GM23338 (cell line): Measurements from ENCODE around the gene ZBTB20. TPM values are rescaled to one million over a fixed set of nuclear protein-coding genes. Genes with fewer than 3 reads are reported as not detected.

ENCODE experiments used
- ATAC-seq: fragments of 200-7000 bp; cut with Tn5 transposase; 3 replicates; pipeline ENCODE4 v1.9.1; 2020
- DNase-seq: peaks from one replicate; pipeline ENCODE4 v3.0.0-alpha.2; 2015; ENCODE audit warnings: low spot score
- H2AFZ ChIP-seq: fragments of 200-600 bp; sonication (generic); 2 replicates; pipeline ENCODE4 v1.8.0; 2016; ENCODE audit warnings: antibody characterized with exemption, mild to moderate bottlenecking, moderate library complexity
- H3F3A ChIP-seq: fragments of 200-600 bp; sonication (generic); replicated peaks from 2 replicates; pipeline ENCODE4 v1.8.0; 2017; ENCODE audit warnings: antibody characterized with exemption, mixed run types, low read depth
- H3K27ac ChIP-seq: fragments of 200-600 bp; sonication (generic); 2 replicates; pipeline ENCODE4 v1.6.1; 2016; ENCODE audit warnings: low read depth
- H3K27me3 ChIP-seq: fragments of 200-600 bp; sonication (generic); 2 replicates; pipeline ENCODE4 v1.8.0; 2016; ENCODE audit warnings: mild to moderate bottlenecking, mixed run types, moderate library complexity; ENCODE audit not compliant: insufficient read depth
- H3K36me3 ChIP-seq: fragments of 200-600 bp; sonication (generic); 2 replicates; pipeline ENCODE4 v1.8.0; 2016; ENCODE audit warnings: mild to moderate bottlenecking; ENCODE audit not compliant: insufficient read depth
- H3K4me1 ChIP-seq: fragments of 200-600 bp; sonication (generic); 2 replicates; pipeline ENCODE4 v1.8.0; 2016; ENCODE audit warnings: mild to moderate bottlenecking, moderate library complexity; ENCODE audit not compliant: insufficient read depth
- H3K4me2 ChIP-seq: fragments of 200-600 bp; sonication (generic); 2 replicates; pipeline ENCODE4 v1.7.1; 2017; ENCODE audit warnings: mixed run types
- H3K4me3 ChIP-seq: fragments of 200-600 bp; sonication (generic); 2 replicates; pipeline ENCODE4 v1.6.1; 2016; ENCODE audit warnings: mixed run types
- H3K79me2 ChIP-seq: fragments of 200-600 bp; sonication (generic); replicated peaks from 2 replicates; pipeline ENCODE4 v1.8.0; 2017; ENCODE audit warnings: mild to moderate bottlenecking; ENCODE audit not compliant: insufficient read depth
- H3K9me2 ChIP-seq: fragments of 200-600 bp; sonication (generic); 2 replicates; pipeline ENCODE4 v1.8.0; 2017; ENCODE audit not compliant: insufficient read depth
- H4K20me1 ChIP-seq: fragments of 200-600 bp; sonication (generic); replicated peaks from 2 replicates; pipeline ENCODE4 v1.8.0; 2017; ENCODE audit warnings: mild to moderate bottlenecking; ENCODE audit not compliant: insufficient read depth
- H3K27ac Mint-ChIP-seq: 2 replicates; pipeline ENCODE4 v1.8.0; 2020; ENCODE audit warnings: inconsistent platforms, mild to moderate bottlenecking, moderate library complexity, mixed read lengths
- H3K27me3 Mint-ChIP-seq: 3 replicates; pipeline ENCODE4 v1.8.0; 2022; ENCODE audit warnings: low read depth, mild to moderate bottlenecking, moderate library complexity, mixed read lengths, inconsistent platforms; ENCODE audit not compliant: insufficient read depth, poor library complexity
- H3K36me3 Mint-ChIP-seq: 3 replicates; pipeline ENCODE4 v1.8.0; 2021; ENCODE audit warnings: low read depth, mild to moderate bottlenecking, inconsistent platforms, moderate library complexity, mixed read lengths
- H3K4me1 Mint-ChIP-seq: 3 replicates; pipeline ENCODE4 v1.8.0; 2020; ENCODE audit warnings: mild to moderate bottlenecking, inconsistent platforms, mixed read lengths
- H3K4me3 Mint-ChIP-seq: 3 replicates; pipeline ENCODE4 v1.8.0; 2021; ENCODE audit warnings: moderate library complexity, mild to moderate bottlenecking, inconsistent platforms, mixed read lengths
- H3K9me3 Mint-ChIP-seq: 3 replicates; pipeline ENCODE4 v1.8.0; 2020; ENCODE audit warnings: moderate library complexity, mild to moderate bottlenecking, inconsistent platforms, mixed read lengths
- CREB1 ChIP-seq: fragments of 250-450 bp; sonication (Bioruptor Pico); IDR thresholded peaks from 2 replicates; pipeline ENCODE4 v1.5.0; 2020; ENCODE audit warnings: low read depth, mild to moderate bottlenecking, moderate library complexity
- EZH2 ChIP-seq: fragments of 200-600 bp; sonication (generic); IDR thresholded peaks from one replicate; pipeline ENCODE4 v1.8.0; 2017; ENCODE audit warnings: antibody characterized with exemption, mild to moderate bottlenecking, low read depth; ENCODE audit not compliant: unreplicated experiment
- EZH2phosphoT487 ChIP-seq: fragments of 200-600 bp; sonication (generic); IDR thresholded peaks from one replicate; pipeline ENCODE4 v1.8.1; 2018; ENCODE audit warnings: antibody characterized with exemption; ENCODE audit not compliant: unreplicated experiment
- JUNB ChIP-seq: IDR thresholded peaks from one replicate; pipeline ENCODE4 v1.6.1; 2016; ENCODE audit warnings: antibody characterized with exemption; ENCODE audit not compliant: unreplicated experiment
- NANOG ChIP-seq: IDR thresholded peaks from 2 replicates; pipeline ENCODE4 v1.6.1; 2016; ENCODE audit warnings: antibody characterized with exemption, borderline replicate concordance
- POLR2AphosphoS5 ChIP-seq: IDR thresholded peaks from 2 replicates; pipeline ENCODE4 v1.6.1; 2016; ENCODE audit warnings: antibody characterized with exemption, low read depth
- STAT1 ChIP-seq: IDR thresholded peaks from one replicate; pipeline ENCODE4 v1.6.1; 2016; ENCODE audit warnings: antibody characterized with exemption; ENCODE audit not compliant: unreplicated experiment
- ZNF114 ChIP-seq: fragments of 250-450 bp; sonication (Bioruptor Pico); IDR thresholded peaks from 2 replicates; pipeline ENCODE4 v1.5.0; 2020; ENCODE audit warnings: mild to moderate bottlenecking, moderate library complexity
- ZNF331 ChIP-seq: fragments of 250-450 bp; sonication (Bioruptor Pico); IDR thresholded peaks from 2 replicates; pipeline ENCODE4 v1.5.0; 2020; ENCODE audit warnings: low read depth, mild to moderate bottlenecking, moderate library complexity
- polyA plus RNA-seq: library from polyadenylated mRNA; unstranded; fragments of >200 nt; fragmentation: Nextera tagmentation; extraction: Ambion mirVana; gene quantifications from 2 replicates; pipeline ENCODE4 v1.2.1, GENCODE V29; 2016
- total RNA-seq: library from RNA; depleted of rRNA; stranded (reverse); fragments of >200 nt; shearing (Covaris generic); gene quantifications from 2 replicates; pipeline ENCODE4 v1.2.3, GENCODE V29; 2014
- TF ChIP-seq, protein P1 (sequence below), 2 experiments: fragments of 200-600 bp in 1 of 2; sonication (generic) in 1 of 2; conservative IDR thresholded peaks; 2 replicates each; pipeline versions ENCODE4 v1.5.1 to v1.6.1; 2016 to 2017; ENCODE audit warnings: antibody characterized with exemption in 2 of 2, low read depth in 2 of 2, mild to moderate bottlenecking in 2 of 2, moderate library complexity in 1 of 2
- TF ChIP-seq, protein P2 (sequence below): fragments of 250-450 bp; sonication (Bioruptor Pico); IDR thresholded peaks from 2 replicates; pipeline ENCODE4 v1.5.0; 2020; ENCODE audit warnings: mild to moderate bottlenecking, moderate library complexity
- TF ChIP-seq, protein P3 (sequence below): IDR thresholded peaks from one replicate; pipeline ENCODE4 v1.6.1; 2018; ENCODE audit warnings: antibody characterized with exemption; ENCODE audit not compliant: unreplicated experiment
- TF ChIP-seq, protein P4 (sequence below): IDR thresholded peaks from 2 replicates; pipeline ENCODE4 v1.6.1; 2016; ENCODE audit warnings: antibody characterized with exemption

The ZBTB20 gene
- total and polyA plus RNA-seq, 2 experiments from 2014 or later: 2.0 to 3.3 TPM

DNA sequence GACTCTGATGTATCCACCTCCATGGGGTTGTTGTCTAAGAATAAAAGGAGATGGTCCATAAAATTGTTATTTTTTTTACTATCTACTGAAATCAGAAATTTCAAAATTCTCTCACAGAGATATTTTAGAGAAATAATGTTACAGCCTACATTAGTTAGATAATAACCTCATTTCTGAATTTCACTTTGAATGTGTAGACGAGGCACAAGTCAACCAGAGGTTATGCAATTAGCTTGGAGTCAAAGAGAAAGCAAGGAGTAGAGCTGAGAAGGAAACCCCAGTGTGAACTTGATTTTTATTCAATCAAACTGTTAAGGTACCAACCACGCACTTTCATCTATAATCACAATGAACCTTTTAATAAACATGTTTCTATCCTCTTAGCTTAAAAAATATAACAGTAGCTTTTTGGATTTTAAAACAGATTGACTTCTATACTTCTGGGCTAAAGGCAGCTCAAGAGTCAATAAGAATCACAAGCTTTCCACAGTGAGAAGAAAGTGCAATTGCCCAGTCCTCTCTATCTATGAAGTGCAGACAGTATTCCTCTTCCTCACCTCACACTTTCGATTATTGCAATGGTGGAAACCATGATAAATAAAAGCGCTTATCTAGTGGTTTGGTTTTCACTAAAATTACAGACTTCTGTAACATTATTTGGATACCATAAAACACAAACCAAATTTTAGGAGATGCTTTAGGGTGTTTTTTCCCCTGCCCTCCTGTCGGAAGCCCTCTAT is 403.2 kb downstream of the ZBTB20 start:
- Histone ChIP-seq H3F3A (no peaks in the 10 kb centered on the region), H3K9me2 (no peaks in the 10 kb centered on the region), H3K4me3 (no peak overlapping the region), H3K36me3 (no peaks in the 10 kb centered on the region), H3K27ac (no peak overlapping the region), H3K4me2 (no peak overlapping the region), H2AFZ (no peak overlapping the region), H3K79me2 (no peaks in the 10 kb centered on the region), H4K20me1 (no peaks in the 10 kb centered on the region), H3K27me3 (no peaks in the 10 kb centered on the region), H3K4me1 (no peaks in the 10 kb centered on the region)
- DNase-seq (no peak), ATAC-seq (no peak)
- Mint-ChIP-seq H3K36me3 (no peaks in the 10 kb centered on the region), H3K4me3 (no peak overlapping the region), H3K27me3 (no peaks in the 10 kb centered on the region), H3K9me3 (no peaks in the 10 kb centered on the region), H3K27ac (no peak overlapping the region), H3K4me1 (peaks cover 3% of the 10 kb centered on the region; the same call in 1 of the 3 replicates)
- TF ChIP-seq, protein P1, sequence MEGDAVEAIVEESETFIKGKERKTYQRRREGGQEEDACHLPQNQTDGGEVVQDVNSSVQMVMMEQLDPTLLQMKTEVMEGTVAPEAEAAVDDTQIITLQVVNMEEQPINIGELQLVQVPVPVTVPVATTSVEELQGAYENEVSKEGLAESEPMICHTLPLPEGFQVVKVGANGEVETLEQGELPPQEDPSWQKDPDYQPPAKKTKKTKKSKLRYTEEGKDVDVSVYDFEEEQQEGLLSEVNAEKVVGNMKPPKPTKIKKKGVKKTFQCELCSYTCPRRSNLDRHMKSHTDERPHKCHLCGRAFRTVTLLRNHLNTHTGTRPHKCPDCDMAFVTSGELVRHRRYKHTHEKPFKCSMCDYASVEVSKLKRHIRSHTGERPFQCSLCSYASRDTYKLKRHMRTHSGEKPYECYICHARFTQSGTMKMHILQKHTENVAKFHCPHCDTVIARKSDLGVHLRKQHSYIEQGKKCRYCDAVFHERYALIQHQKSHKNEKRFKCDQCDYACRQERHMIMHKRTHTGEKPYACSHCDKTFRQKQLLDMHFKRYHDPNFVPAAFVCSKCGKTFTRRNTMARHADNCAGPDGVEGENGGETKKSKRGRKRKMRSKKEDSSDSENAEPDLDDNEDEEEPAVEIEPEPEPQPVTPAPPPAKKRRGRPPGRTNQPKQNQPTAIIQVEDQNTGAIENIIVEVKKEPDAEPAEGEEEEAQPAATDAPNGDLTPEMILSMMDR (conservative IDR thresholded peaks at IDR 0.05; ENCODE audit: low read depth in 2 of 2): no peak
- TF ChIP-seq ZNF114 (CRISPR knock-in tag): no peak
- TF ChIP-seq JUNB: no peak
- no peak for TF ChIP-seq ZNF331 (CRISPR knock-in tag)
- no peak for TF ChIP-seq CREB1 (CRISPR knock-in tag)
- no peak for TF ChIP-seq NANOG
- TF ChIP-seq EZH2phosphoT487: no peak
- no peak for TF ChIP-seq EZH2
- no peak for TF ChIP-seq POLR2AphosphoS5
- TF ChIP-seq STAT1: no peak
- TF ChIP-seq, protein P2, sequence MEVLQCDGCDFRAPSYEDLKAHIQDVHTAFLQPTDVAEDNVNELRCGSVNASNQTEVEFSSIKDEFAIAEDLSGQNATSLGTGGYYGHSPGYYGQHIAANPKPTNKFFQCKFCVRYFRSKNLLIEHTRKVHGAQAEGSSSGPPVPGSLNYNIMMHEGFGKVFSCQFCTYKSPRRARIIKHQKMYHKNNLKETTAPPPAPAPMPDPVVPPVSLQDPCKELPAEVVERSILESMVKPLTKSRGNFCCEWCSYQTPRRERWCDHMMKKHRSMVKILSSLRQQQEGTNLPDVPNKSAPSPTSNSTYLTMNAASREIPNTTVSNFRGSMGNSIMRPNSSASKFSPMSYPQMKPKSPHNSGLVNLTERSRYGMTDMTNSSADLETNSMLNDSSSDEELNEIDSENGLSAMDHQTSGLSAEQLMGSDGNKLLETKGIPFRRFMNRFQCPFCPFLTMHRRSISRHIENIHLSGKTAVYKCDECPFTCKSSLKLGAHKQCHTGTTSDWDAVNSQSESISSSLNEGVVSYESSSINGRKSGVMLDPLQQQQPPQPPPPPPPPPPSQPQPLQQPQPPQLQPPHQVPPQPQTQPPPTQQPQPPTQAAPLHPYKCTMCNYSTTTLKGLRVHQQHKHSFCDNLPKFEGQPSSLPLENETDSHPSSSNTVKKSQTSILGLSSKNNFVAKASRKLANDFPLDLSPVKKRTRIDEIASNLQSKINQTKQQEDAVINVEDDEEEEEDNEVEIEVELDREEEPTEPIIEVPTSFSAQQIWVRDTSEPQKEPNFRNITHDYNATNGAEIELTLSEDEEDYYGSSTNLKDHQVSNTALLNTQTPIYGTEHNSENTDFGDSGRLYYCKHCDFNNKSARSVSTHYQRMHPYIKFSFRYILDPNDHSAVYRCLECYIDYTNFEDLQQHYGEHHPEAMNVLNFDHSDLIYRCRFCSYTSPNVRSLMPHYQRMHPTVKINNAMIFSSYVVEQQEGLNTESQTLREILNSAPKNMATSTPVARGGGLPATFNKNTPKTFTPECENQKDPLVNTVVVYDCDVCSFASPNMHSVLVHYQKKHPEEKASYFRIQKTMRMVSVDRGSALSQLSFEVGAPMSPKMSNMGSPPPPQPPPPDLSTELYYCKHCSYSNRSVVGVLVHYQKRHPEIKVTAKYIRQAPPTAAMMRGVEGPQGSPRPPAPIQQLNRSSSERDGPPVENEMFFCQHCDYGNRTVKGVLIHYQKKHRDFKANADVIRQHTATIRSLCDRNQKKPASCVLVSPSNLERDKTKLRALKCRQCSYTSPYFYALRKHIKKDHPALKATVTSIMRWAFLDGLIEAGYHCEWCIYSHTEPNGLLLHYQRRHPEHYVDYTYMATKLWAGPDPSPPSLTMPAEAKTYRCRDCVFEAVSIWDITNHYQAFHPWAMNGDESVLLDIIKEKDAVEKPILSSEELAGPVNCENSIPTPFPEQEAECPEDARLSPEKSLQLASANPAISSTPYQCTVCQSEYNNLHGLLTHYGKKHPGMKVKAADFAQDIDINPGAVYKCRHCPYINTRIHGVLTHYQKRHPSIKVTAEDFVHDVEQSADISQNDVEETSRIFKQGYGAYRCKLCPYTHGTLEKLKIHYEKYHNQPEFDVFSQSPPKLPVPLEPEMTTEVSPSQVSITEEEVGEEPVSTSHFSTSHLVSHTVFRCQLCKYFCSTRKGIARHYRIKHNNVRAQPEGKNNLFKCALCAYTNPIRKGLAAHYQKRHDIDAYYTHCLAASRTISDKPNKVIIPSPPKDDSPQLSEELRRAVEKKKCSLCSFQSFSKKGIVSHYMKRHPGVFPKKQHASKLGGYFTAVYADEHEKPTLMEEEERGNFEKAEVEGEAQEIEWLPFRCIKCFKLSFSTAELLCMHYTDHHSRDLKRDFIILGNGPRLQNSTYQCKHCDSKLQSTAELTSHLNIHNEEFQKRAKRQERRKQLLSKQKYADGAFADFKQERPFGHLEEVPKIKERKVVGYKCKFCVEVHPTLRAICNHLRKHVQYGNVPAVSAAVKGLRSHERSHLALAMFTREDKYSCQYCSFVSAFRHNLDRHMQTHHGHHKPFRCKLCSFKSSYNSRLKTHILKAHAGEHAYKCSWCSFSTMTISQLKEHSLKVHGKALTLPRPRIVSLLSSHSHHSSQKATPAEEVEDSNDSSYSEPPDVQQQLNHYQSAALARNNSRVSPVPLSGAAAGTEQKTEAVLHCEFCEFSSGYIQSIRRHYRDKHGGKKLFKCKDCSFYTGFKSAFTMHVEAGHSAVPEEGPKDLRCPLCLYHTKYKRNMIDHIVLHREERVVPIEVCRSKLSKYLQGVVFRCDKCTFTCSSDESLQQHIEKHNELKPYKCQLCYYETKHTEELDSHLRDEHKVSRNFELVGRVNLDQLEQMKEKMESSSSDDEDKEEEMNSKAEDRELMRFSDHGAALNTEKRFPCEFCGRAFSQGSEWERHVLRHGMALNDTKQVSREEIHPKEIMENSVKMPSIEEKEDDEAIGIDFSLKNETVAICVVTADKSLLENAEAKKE: no peak
- TF ChIP-seq, protein P3, sequence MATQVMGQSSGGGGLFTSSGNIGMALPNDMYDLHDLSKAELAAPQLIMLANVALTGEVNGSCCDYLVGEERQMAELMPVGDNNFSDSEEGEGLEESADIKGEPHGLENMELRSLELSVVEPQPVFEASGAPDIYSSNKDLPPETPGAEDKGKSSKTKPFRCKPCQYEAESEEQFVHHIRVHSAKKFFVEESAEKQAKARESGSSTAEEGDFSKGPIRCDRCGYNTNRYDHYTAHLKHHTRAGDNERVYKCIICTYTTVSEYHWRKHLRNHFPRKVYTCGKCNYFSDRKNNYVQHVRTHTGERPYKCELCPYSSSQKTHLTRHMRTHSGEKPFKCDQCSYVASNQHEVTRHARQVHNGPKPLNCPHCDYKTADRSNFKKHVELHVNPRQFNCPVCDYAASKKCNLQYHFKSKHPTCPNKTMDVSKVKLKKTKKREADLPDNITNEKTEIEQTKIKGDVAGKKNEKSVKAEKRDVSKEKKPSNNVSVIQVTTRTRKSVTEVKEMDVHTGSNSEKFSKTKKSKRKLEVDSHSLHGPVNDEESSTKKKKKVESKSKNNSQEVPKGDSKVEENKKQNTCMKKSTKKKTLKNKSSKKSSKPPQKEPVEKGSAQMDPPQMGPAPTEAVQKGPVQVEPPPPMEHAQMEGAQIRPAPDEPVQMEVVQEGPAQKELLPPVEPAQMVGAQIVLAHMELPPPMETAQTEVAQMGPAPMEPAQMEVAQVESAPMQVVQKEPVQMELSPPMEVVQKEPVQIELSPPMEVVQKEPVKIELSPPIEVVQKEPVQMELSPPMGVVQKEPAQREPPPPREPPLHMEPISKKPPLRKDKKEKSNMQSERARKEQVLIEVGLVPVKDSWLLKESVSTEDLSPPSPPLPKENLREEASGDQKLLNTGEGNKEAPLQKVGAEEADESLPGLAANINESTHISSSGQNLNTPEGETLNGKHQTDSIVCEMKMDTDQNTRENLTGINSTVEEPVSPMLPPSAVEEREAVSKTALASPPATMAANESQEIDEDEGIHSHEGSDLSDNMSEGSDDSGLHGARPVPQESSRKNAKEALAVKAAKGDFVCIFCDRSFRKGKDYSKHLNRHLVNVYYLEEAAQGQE: no peak
- TF ChIP-seq, protein P4, sequence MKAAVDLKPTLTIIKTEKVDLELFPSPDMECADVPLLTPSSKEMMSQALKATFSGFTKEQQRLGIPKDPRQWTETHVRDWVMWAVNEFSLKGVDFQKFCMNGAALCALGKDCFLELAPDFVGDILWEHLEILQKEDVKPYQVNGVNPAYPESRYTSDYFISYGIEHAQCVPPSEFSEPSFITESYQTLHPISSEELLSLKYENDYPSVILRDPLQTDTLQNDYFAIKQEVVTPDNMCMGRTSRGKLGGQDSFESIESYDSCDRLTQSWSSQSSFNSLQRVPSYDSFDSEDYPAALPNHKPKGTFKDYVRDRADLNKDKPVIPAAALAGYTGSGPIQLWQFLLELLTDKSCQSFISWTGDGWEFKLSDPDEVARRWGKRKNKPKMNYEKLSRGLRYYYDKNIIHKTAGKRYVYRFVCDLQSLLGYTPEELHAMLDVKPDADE: no peak
